Sciatic nerve (tissue), 2 donors: Measurements from ENCODE around the gene KCNIP3. TPM values are rescaled to one million over a fixed set of nuclear protein-coding genes. Genes with fewer than 3 reads are reported as not detected.
A peak's percentile ranks its signal among the peaks of the same experiment; 100 is the strongest.

Experiments
- ATAC-seq: fragments of 200-7000 bp; cut with Tn5 transposase; one replicate; pipeline ENCODE4 v1.9.1; 2020; ENCODE audit warnings: mild to moderate bottlenecking, moderate library complexity
- DNase-seq: peaks from one replicate; pipeline ENCODE4 v3.0.0-alpha.2; 2020; ENCODE audit warnings: low spot score
- intact Hi-C: fragments of 100-400 bp; cut with DNase I; formaldehyde crosslinking; loops from one replicate; pipeline ENCODE4 v1.14.2; 2022
- total RNA-seq: library from RNA; stranded (reverse); fragmentation: NEBNext Ultra II Directional; extraction: Animal tissue kit (Norgen Biotek cat#: 25700); gene quantifications from one replicate; pipeline ENCODE4 v1.2.1, GENCODE V29; 2021
- donor health status: DM: no; HTN: no; CAD: no.
- donor health status: DM: no; HTN: no; CAD: no.

The KCNIP3 gene
- total RNA-seq, 1 donor from 2014 or later, result 13.9 TPM

DNA sequence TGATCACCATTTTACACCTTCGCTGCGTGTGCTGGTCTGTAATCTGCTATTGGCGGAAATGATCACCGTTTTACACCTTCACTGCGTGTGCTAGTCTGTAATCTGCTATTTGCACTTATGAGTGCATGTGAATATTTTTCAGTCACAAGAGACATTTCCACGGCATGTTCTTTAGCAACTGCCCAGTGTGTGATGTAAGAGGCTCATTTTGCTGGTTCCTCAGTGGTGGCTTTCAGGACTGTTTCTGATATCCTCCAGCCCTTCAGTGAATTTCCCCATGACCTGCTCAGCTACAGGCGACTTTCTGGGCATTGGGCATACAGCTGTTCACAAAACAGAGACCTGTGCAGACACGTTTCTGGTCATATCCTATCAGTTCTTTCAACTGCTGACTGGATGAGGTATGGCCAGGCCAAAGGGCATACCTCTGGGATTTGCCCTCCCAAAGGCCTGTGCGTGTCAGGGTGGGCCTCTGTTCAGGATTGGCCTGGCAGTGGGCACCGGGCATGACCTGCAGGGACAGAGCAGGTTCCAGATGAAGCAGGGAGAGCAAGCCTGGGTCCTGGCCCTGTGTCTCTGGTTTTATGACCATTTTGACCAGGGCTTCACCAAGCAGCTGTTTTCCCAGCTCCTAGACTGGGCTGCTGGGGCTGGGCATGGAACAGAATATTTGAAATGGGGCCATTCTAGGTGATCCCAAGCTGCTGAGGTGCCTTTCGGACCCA lies 23.4 kb upstream of the KCNIP3 start:
- DNase-seq (peak; percentile 37), ATAC-seq (no peak)
- intact Hi-C loops, result no loop called here

DNA sequence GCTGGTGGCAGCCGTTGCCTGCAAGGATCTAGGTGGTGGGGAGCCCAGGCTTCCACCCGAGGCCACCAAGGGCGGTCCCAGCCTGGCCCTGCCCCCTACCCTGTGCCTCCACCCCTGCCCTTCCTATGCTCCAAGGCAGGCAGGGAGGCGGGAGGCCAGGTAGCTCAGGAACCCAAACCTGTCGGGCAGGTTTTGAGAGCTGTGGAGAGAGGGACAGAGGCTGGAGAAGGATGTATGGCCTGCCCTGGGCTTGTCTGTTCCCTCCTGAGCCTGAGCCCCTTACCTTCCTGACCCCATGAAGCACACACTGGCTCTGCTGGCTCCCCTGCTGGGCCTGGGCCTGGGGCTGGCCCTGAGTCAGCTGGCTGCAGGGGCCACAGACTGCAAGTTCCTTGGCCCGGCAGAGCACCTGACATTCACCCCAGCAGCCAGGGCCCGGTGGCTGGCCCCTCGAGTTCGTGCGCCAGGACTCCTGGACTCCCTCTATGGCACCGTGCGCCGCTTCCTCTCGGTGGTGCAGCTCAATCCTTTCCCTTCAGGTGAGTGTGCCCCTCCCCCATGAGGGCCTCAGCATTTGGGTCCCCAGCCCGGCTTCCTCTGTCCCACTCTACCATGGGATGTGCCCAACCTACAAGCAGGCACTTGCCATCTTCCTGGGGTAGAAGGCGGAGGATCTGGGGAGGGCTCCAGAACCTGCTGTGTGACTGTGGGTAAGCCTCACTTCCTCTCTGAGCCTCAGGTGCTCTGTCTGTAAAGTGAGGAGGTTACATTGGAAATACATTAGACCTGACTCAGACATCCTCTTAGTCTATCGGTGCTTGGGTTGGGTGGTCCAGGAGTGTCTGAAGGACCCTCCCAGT lies 22.6 kb upstream of the KCNIP3 start, which contains the start of gene PROM2:
Gene PROM2 (plus strand): TSS at position 159 of the 860 bp plus-strand sequence. CDS start 137 bp downstream, at position 296.
- no peak for ATAC-seq
- intact Hi-C loops, result no loop called here
- peak; percentile 37 for DNase-seq

GRCh38 chr2:95275151-95275515 lies 22.0 kb upstream of the KCNIP3 start:
- DNase-seq (no peak), ATAC-seq (no peak)
- intact Hi-C loops, result no loop called here

GRCh38 chr2:95275601-95276243 lies 21.4 kb upstream of the KCNIP3 start:
- DNase-seq (no peak), ATAC-seq (no peak)
- intact Hi-C loops, result no loop called here

DNA sequence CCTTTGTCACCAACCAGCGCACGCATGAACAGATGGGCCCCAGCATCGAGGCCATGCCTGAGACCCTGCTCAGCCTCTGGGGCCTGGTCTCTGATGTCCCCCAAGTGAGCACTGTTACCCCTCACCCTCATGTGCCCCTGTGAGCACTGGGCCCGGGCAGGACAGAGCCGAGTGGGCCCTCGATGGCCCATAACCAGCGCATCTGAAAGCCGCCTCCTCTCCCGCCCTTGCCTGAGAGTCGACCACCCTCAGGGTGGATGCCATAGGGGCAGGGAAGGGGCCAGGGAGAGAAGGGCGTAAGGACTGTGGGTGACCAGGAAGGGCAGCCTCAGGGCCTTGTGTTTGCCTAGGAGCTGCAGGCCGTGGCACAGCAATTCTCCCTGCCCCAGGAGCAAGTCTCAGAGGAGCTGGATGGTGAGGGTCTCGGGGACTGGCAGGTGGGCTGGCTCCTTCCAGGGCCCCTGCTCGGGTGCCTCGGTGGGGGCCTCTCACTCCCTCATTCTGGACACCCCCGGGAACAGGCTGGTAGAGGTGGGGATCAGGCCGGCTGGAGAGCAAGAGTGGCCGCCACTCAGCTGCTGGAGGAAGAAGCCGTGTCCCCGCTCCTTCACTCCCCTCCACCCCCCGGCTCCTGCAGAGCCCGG lies 20.8 kb upstream of the KCNIP3 start:
- no peak for DNase-seq
- ATAC-seq, result no peak

GRCh38 chr2:95276888-95277245 lies 20.3 kb upstream of the KCNIP3 start:
- DNase-seq (no peak), ATAC-seq (no peak)
- intact Hi-C loops, result no loop called here

More for the DNA sequence above, 20.8 kb upstream of the KCNIP3 start:
- intact Hi-C loops, result no loop called here

DNA sequence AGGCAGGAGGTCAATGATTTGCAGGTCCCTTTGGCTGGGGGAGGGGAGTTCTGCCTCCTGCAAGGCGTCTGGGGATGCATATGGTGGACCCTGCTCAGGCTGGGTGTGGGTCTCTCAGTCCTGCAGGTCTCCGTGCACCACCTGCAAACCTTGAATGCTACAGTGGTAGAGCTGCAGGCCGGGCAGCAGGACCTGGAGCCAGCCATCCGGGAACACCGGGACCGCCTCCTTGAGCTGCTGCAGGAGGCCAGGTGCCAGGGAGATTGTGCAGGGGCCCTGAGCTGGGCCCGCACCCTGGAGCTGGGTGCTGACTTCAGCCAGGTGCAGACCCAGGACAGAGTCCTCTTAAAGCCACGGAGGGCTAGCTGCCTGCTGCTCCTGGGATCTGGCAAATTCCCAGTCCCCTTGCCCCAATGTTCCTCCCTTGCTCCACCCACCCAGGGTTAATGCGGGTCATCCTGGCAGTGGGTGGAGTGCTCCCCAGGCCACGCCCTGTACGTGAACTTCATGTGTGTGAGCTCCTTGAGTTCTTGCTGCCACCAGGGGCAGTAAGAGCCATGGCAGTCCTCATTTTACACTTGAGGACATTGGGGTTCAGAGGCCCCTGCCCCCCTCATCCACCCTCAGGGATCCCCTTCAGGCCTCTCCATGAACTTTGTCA lies 19.8 kb upstream of the KCNIP3 start:
- no peak for DNase-seq
- no peak for ATAC-seq
- intact Hi-C loops, result no loop called here

DNA sequence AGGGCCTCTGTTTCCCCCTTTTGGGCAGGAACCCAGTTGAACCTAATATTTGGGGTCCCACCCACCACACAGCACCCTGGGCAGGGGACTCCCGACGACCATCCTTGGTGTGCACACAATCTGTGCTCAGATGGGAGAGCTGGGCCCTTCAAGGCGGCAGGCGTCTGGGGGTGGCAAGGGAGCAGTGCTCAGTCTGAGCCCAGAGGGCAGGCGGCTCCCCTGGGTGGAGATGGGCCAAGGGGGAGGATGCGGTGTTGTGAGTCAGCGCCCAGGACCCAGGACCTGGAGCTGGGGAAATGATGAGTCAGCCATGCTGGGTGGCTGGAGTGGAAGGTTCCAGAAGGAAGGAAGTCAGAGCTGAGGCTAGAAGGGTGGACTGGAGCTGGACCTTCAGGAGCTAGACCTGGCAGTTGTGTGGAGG lies 19.1 kb upstream of the KCNIP3 start:
- intact Hi-C loops, result no loop called here
- ATAC-seq (no peak), DNase-seq (no peak)

DNA sequence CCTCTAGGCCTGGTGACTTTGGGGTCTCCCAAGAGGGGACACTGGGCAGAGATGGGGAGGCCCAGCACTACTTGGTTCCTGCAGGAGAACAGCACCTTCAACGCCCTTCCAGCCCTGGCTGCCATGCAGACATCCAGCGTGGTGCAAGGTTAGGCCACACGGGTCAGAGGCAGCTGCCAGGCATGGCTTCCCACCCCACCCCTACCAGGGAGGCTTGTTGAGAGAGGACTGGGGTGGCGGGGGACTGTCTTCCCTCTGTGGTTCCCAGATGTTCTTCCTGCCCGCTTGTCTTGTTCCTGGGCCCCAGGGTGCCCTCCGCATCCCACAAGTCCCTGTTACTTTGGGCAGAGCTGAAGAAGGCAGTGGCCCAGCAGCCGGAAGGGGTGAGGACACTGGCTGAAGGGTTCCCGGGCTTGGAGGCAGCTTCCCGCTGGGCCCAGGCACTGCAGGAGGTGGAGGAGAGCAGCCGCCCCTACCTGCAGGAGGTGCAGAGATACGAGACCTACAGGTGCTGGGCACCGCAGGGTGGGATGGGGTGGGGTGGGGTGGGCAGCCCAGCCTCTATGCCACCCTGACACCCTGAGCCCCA lies 18.4 kb upstream of the KCNIP3 start:
- ATAC-seq, result no peak
- DNase-seq, result no peak
- intact Hi-C loops, result no loop called here

DNA sequence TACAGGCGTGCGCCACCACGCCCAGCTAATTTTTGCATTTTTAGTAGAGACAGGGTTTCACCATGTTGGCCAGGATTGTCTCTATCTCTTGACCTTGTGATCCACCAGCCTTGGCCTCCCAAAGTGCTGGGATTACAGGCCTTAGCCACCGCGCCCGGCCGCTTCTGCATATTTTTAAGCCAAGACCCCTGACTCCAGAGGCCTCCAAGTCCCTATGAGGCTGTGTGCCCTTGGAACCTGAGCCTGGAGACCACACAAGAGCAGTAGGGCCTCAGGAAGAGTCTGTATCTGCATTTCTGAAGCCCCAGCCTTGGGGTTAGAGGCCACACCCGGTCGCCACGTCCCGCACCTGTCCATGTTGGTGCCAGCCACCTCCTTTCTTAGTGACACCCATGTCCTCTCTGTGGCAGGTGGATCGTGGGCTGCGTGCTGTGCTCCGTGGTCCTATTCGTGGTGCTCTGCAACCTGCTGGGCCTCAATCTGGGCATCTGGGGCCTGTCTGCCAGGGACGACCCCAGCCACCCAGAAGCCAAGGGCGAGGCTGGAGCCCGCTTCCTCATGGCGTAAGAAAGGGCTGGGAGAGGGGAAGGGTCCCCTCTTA lies 17.6 kb upstream of the KCNIP3 start:
- ATAC-seq, result no peak
- no peak for DNase-seq
- intact Hi-C loops, result no loop called here

DNA sequence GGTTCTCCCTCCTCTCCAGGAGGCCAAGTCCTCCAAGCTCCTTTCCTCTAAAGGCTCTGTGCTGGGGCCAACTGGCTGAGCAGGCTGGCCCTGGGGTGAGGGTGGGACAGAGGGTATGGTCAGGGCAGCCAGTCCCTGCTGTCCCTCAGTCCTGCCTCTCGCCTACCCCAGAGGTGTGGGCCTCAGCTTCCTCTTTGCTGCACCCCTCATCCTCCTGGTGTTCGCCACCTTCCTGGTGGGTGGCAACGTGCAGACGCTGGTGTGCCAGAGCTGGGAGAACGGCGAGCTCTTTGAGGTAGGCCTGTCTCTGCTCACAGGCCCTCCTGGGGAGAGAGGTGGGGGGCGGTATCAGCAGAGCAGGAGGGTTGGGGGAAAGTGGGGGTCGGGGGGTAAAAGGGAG lies 16.1 kb upstream of the KCNIP3 start:
- ATAC-seq, result no peak
- DNase-seq, result no peak
- intact Hi-C loops, result no loop called here

DNA sequence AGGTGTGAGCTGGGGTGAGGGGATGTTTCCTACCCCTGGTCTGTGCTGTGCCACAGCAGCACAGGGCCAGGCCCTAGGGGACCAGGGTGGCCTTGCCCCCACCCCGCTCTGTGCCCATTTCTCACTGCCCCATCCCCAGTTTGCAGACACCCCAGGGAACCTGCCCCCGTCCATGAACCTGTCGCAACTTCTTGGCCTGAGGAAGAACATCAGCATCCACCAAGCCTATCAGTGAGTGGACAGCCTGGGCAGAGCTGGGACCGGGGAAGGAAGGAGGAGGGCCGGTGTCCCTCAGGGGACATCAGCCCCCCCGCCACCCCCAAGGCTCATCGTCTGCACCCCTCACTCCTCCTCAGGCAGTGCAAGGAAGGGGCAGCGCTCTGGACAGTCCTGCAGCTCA lies 15.4 kb upstream of the KCNIP3 start:
- no peak for DNase-seq
- intact Hi-C loops, result no loop called here
- no peak for ATAC-seq

- no peak for DNase-seq
- no peak for ATAC-seq
- intact Hi-C loops, result no loop called here
Measured at GRCh38 chr2:95282458-95282857, 14.7 kb upstream of the KCNIP3 start.

DNA sequence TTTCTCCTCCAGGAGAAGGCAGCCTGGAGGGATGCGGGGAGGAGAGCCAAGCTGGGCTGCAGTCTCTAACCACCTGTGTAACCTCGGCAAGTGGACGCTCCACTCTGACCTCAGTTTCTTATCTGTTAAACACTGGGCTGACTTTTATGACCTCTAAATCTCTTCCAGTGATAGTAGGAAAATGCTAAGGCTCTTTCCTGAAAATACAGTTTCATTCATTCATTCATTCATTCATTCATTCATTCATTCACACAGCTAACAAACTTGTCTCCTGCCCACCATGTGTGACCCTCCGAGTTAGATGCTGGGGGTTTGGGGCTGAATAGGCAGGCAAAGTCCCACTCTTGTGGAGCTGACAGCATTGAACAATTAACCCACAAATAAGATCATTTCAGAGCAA lies 13.6 kb upstream of the KCNIP3 start:
- intact Hi-C loops, result no loop called here
- DNase-seq, result no peak
- no peak for ATAC-seq

DNA sequence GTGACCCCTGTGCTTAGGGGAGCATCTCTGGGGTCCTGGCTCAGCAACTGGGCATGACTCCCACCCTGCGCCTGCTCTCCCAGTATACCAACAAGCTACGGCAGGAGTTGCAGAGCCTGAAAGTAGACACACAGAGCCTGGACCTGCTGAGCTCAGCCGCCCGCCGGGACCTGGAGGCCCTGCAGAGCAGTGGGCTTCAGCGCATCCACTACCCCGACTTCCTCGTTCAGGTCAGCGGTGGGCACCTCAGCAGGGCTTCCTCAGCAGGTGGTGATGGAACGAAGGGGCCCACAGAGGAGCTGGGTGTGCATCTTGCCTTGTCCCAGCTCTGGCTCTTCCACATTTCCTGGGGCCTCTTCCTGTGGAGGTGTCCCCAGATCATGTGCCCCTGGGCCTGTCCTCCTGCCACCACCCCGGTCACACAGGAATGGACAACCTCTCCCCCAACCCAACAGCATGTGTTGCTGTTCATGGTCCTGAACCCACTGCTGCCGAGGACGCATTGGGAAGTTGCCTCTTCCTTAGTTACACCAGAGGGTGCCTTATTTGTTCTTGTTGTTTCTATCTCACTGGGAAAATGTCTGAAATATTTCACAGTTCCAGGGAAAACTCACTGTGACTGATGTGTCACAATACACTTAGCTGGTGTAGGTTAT lies 12.1 kb upstream of the KCNIP3 start:
- no peak for ATAC-seq
- no peak for DNase-seq
- intact Hi-C loops, result no loop called here

GRCh38 chr2:95285542-95285932 lies 11.6 kb upstream of the KCNIP3 start:
- no peak for DNase-seq
- no peak for ATAC-seq
- intact Hi-C loops, result no loop called here

GRCh38 chr2:95287336-95287735 lies 9.8 kb upstream of the KCNIP3 start:
- no peak for DNase-seq
- no peak for ATAC-seq
- intact Hi-C loops, result no loop called here

DNA sequence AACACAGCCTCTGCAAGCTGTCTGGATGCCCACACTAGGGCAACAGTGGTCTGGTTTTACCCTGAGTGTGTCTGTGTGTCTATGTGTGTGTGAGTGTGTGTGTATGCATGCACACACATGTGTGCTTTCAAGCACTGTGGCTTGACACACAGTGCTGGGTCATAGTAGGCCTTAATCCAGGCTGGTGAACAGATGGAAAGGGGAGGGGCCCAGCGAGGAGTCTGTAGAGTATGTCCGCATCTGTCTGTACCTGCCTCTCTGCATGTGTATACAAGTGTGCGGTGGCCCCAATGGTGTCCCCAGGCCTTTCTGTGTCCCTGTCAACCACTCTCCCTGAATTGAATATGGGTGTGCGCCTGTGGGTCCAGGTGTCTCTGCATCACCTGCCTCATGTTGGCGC lies 9.3 kb upstream of the KCNIP3 start:
- ATAC-seq, result no peak
- intact Hi-C loops, result no loop called here

More for the DNA sequence above, 9.3 kb upstream of the KCNIP3 start:
- no peak for DNase-seq
